Ovary (tissue), 3 donors: ENCODE measurements around the gene B4GALT5.

Experiments
- EP300 ChIP-seq: sonication (generic); formaldehyde crosslinking; IDR thresholded peaks from one replicate; pipeline ENCODE4 v1.6.1; 2017; ENCODE audit warnings: antibody characterized with exemption
- POLR2A ChIP-seq: fragments of 450-650 bp; IDR thresholded peaks from one replicate; pipeline ENCODE4 v1.6.1; 2017; ENCODE audit warnings: antibody characterized with exemption, mild to moderate bottlenecking, moderate library complexity
- TF ChIP-seq, protein P1 (sequence below), 3 donors: fragments of 450-650 bp in 2 of 3; fragments of 200-600 bp in 1 of 3; IDR thresholded peaks; one replicate each; pipeline versions ENCODE4 v1.5.1 to v1.8.0; 2016 to 2022; ENCODE audit warnings: antibody characterized with exemption in 3 of 3, mild to moderate bottlenecking in 1 of 3
- donor health status: DM: no; HTN: no; CAD: no.

DNA sequence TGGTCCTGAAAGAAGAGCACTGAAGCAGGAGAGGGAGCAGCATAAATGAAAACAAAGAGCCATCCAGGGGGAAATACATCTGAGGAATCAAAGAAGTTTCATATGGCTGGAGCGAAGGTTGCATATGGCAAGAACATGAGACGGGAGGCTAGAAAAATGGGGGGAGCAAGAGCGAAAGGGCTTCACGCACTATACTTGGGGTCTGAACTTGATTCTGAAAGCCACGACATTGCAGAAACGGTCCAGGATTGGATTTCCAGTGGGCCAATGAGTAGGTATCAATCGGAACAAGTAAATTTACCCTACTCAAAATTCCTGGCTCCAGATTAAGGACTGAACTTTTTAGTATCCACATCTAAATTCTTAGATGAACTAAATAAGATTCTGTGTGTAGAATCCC, 47.9 kb downstream of the B4GALT5 start:
- TF ChIP-seq, protein P1, sequence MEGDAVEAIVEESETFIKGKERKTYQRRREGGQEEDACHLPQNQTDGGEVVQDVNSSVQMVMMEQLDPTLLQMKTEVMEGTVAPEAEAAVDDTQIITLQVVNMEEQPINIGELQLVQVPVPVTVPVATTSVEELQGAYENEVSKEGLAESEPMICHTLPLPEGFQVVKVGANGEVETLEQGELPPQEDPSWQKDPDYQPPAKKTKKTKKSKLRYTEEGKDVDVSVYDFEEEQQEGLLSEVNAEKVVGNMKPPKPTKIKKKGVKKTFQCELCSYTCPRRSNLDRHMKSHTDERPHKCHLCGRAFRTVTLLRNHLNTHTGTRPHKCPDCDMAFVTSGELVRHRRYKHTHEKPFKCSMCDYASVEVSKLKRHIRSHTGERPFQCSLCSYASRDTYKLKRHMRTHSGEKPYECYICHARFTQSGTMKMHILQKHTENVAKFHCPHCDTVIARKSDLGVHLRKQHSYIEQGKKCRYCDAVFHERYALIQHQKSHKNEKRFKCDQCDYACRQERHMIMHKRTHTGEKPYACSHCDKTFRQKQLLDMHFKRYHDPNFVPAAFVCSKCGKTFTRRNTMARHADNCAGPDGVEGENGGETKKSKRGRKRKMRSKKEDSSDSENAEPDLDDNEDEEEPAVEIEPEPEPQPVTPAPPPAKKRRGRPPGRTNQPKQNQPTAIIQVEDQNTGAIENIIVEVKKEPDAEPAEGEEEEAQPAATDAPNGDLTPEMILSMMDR (IDR thresholded peaks at IDR 0.05) = no peak
- TF ChIP-seq POLR2A (no peak), EP300 (no peak)
